ENCODE data around the gene CXorf66. TPM values are rescaled to one million over a fixed set of nuclear protein-coding genes. Genes with fewer than 3 reads are reported as not detected.
"Not testable (repeated sequence)": the region's sequence is repeated elsewhere in the genome, so short reads cannot be mapped to it uniquely, and the experiment has no call there.

CXorf66 gene
- total RNA-seq, 4 donors from 2014 or later, result not detected

DNA sequence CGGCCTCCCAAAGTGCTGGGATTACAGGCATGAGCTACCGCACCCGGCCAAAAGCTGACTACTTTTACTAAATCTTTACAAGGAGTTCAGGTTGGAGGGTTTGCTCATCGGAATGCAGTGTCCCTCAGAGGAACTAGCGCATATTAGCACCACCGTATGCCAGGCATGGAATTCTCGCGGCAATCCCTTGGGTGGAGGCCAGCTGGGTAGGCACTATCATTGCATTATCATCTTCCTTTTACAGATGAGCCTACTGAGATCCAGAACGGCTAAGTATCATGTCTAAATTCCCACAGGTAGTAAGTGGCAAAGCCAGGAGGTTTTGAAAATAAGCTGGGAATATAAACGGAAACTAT, 6.1 kb upstream of the CXorf66 start:
- H3K4me1 ChIP-seq, result no peaks in the 10 kb centered on the region
- no peaks in the 10 kb centered on the region for H3K27me3 ChIP-seq
- H3K27ac ChIP-seq, result no peak overlapping the region
- TF ChIP-seq, protein P1, sequence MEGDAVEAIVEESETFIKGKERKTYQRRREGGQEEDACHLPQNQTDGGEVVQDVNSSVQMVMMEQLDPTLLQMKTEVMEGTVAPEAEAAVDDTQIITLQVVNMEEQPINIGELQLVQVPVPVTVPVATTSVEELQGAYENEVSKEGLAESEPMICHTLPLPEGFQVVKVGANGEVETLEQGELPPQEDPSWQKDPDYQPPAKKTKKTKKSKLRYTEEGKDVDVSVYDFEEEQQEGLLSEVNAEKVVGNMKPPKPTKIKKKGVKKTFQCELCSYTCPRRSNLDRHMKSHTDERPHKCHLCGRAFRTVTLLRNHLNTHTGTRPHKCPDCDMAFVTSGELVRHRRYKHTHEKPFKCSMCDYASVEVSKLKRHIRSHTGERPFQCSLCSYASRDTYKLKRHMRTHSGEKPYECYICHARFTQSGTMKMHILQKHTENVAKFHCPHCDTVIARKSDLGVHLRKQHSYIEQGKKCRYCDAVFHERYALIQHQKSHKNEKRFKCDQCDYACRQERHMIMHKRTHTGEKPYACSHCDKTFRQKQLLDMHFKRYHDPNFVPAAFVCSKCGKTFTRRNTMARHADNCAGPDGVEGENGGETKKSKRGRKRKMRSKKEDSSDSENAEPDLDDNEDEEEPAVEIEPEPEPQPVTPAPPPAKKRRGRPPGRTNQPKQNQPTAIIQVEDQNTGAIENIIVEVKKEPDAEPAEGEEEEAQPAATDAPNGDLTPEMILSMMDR (IDR thresholded peaks at IDR 0.05), result no peak
- no peak for TF ChIP-seq POLR2A (IDR thresholded peaks at IDR 0.05)
- no peaks in the 10 kb centered on the region for H3K9me3 ChIP-seq
- DNase-seq, result no peak
- H3K36me3 ChIP-seq, result no peaks in the 10 kb centered on the region
- H3K4me3 ChIP-seq, result no peak overlapping the region

DNA sequence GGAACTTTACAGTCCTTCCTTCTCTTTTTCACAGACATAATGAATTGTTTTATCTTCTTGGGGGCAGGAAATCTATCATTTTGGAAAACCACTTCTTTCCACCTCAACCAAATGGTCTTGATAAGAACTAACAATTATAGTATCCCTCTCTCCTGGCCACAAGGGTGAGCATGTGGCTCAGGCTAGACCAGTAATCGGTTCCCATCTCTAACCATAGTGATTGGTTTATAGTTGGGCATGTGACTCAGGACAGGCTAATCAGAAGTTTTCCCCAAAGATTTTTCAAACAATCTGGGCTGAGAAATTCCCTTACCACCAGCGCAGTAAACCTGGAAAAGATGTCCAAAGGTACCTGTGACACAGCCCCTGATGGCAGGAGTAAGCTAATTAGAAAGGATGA, 4.0 kb upstream of the CXorf66 start:
- H3K9me3 ChIP-seq, result no peaks in the 10 kb centered on the region
- TF ChIP-seq, protein P1 (IDR thresholded peaks at IDR 0.05), result no peak
- TF ChIP-seq POLR2A (IDR thresholded peaks at IDR 0.05), result no peak
- H3K27me3 ChIP-seq, result no peaks in the 10 kb centered on the region
- H3K27ac ChIP-seq, result no peak overlapping the region
- no peaks in the 10 kb centered on the region for H3K4me1 ChIP-seq
- no peak for DNase-seq
- H3K4me3 ChIP-seq, result no peak overlapping the region
- H3K36me3 ChIP-seq, result no peaks in the 10 kb centered on the region

DNA sequence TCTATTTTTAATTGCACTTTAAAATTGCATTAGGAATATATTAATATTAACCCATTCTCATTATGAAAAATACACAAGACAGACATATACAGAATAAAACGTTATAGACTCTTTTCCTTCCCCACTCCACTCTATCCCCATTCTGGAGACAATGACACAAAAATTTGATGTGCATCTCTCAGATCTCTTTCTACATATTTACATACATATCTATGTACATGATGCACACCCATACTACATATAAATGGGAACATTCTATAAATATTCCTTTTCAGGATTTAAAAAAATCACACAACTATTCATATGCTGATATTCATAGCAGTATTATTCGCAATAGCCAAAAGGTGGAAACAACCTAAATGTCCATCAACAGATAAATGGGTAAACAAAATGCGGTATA, 2.4 kb upstream of the CXorf66 start:
- Histone ChIP-seq H3K9me3 (no peaks in the 10 kb centered on the region), H3K4me1 (no peaks in the 10 kb centered on the region), H3K27me3 (no peaks in the 10 kb centered on the region), H3K4me3 (no peak overlapping the region), H3K27ac (no peak overlapping the region), H3K36me3 (no peaks in the 10 kb centered on the region)
- no peak for DNase-seq
- TF ChIP-seq, protein P1 (IDR thresholded peaks at IDR 0.05), result no peak
- no peak for TF ChIP-seq POLR2A (IDR thresholded peaks at IDR 0.05)

DNA sequence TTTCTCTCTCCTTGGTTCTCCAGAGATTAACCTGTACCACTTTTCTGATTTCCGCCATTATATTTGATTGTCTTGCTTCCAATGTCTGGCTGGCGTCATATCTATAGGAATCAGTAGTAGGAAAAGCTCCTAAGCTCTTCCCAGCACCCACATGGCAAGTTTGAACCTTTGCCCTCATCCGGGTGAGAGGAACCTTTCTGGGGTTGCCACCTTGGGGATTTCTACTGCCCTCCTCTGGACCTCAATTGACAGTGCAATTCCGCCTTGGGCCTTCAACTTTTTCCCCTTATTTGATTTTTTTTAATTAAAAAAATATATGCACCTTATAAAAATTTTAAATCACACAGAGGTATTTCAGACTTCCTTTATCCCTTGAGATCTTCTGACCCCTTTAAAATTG, 2.0 kb upstream of the CXorf66 start:
- no peak overlapping the region for H3K27ac ChIP-seq

DNA sequence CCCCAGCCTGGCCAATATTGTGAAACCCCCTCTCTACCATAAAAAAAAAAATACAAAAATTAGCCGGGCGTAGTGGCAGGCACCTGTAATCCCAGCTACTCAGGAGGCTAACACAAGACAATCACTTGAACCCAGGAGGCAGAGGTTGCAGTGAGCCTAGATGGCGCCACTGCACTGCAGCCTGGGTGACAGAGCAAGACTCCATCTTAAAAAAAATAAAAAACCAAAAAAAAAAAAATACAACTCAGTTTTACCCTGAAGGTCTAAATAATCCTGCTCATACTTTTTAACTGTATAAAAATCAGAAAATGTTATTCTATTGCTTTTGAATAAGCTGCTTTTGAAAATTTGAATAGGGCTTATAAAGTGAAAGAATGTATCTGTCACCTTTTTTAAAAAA, 838 bp upstream of the CXorf66 start:
- H3K4me1 ChIP-seq, H3K27ac ChIP-seq, DNase-seq, H3K36me3 ChIP-seq, H3K9me3 ChIP-seq, H3K27me3 ChIP-seq, H3K4me3 ChIP-seq: not testable (repeated sequence)

More for the DNA sequence above, 2.0 kb upstream of the CXorf66 start:
- H3K4me3 ChIP-seq, result no peak overlapping the region
- H3K27me3 ChIP-seq, result no peaks in the 10 kb centered on the region
- H3K36me3 ChIP-seq, result no peaks in the 10 kb centered on the region
- DNase-seq, result no peak
- TF ChIP-seq, protein P1 (IDR thresholded peaks at IDR 0.05), result no peak
- no peak for TF ChIP-seq POLR2A (IDR thresholded peaks at IDR 0.05)
- H3K9me3 ChIP-seq, result no peaks in the 10 kb centered on the region
- no peaks in the 10 kb centered on the region for H3K4me1 ChIP-seq

DNA sequence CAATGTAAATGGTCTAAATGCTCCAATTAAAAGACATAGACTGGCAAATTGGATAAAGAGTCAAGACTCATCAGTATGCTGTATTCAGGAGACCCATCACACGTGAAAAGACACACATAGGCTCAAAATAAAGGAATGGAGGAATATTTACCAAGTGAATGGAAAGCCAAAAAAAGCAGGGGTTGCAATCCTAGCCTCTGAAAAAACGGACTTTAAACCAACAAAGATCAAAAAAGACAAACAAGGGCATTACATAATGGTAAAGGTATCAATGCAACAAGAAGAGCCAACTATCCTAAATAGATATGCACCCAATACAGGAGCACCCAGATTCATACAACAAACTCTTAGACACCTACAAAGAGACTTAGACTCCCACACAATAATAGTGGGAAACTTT, 4.2 kb downstream of the CXorf66 start:
- H3K36me3 ChIP-seq, DNase-seq, H3K27ac ChIP-seq, H3K4me3 ChIP-seq, H3K4me1 ChIP-seq, H3K9me3 ChIP-seq, H3K27me3 ChIP-seq: not testable (repeated sequence)

DNA sequence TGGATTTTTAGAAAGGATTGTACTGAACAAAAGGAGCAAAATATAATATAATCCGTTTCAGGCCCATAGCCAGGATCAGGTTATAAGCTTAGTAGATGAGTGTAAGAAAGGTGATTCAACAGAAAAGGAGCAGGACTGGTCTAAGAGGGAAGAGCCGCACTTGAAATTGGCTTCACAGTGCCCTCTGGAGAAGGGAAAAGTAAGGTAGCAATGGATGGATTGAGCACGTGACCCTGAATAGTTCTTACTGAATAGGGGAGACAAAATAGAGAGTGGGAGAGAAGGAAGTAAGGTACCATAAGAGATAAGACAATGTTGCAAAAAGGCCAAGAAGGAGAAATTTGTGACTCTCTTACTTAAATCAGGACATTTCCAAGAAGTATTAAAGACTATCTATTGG, 15.6 kb downstream of the CXorf66 start:
- Histone ChIP-seq H3K9me3 (no peaks in the 10 kb centered on the region), H3K36me3 (no peaks in the 10 kb centered on the region), H3K4me1 (no peaks in the 10 kb centered on the region)

More for the DNA sequence above, 15.6 kb downstream of the CXorf66 start:
- TF ChIP-seq, protein P1 (IDR thresholded peaks at IDR 0.05), result no peak
- TF ChIP-seq POLR2A (IDR thresholded peaks at IDR 0.05), result no peak
- Histone ChIP-seq H3K27me3 (no peaks in the 10 kb centered on the region), H3K4me3 (no peak overlapping the region), H3K27ac (no peak overlapping the region)
- no peak for DNase-seq

Measured in Peyer's patch (tissue), 4 donors.